H9 (cell line): ENCODE results near the gene NCBP3. TPM values are rescaled to one million over a fixed set of nuclear protein-coding genes. Genes with fewer than 3 reads are reported as not detected.

Source experiments
- DNase-seq: peaks from one replicate; pipeline ENCODE4 v3.0.0-alpha.2; 2017
- H2AFZ ChIP-seq: one replicate; pipeline ENCODE4 v1.6.1; 2013; ENCODE audit warnings: mild to moderate bottlenecking, low read length, control low read depth, moderate library complexity
- H2AK5ac ChIP-seq: 2 replicates; pipeline ENCODE4 v1.6.1; 2013; ENCODE audit warnings: low read length, control low read depth, mixed read lengths; ENCODE audit not compliant: insufficient read length
- H2BK120ac ChIP-seq: one replicate; pipeline ENCODE4 v1.6.1; 2013; ENCODE audit warnings: low read depth, mild to moderate bottlenecking, low read length, control low read depth, inconsistent platforms; ENCODE audit not compliant: poor library complexity, severe bottlenecking
- H2BK12ac ChIP-seq: 2 replicates; pipeline ENCODE4 v1.6.1; 2013; ENCODE audit warnings: low read length, control low read depth, mixed read lengths, low read depth; ENCODE audit not compliant: insufficient read length
- H2BK15ac ChIP-seq: 2 replicates; pipeline ENCODE4 v1.6.1; 2013; ENCODE audit warnings: low read depth, low read length, control low read depth
- H2BK20ac ChIP-seq: one replicate; pipeline ENCODE4 v1.6.1; 2013; ENCODE audit warnings: low read depth, mild to moderate bottlenecking, low read length, control low read depth, inconsistent platforms; ENCODE audit not compliant: poor library complexity, severe bottlenecking
- H2BK5ac ChIP-seq: 2 replicates; pipeline ENCODE4 v1.6.1; 2013; ENCODE audit warnings: low read length, control low read depth, mixed read lengths; ENCODE audit not compliant: insufficient read length
- H3K14ac ChIP-seq: 2 replicates; pipeline ENCODE4 v1.6.1; 2013; ENCODE audit warnings: low read length, control low read depth; ENCODE audit not compliant: insufficient read depth
- H3K18ac ChIP-seq: 2 replicates; pipeline ENCODE4 v1.6.1; 2013; ENCODE audit warnings: low read depth, mild to moderate bottlenecking, mixed read lengths, low read length, control low read depth; ENCODE audit not compliant: insufficient read length
- H3K23ac ChIP-seq: 2 replicates; pipeline ENCODE4 v1.6.1; 2013; ENCODE audit warnings: low read length, control low read depth, mixed read lengths, low read depth; ENCODE audit not compliant: insufficient read length
- H3K23me2 ChIP-seq: 2 replicates; pipeline ENCODE4 v1.6.1; 2013; ENCODE audit warnings: low read depth, mild to moderate bottlenecking, mixed read lengths, low read length, control low read depth; ENCODE audit not compliant: insufficient read length, poor library complexity, severe bottlenecking
- H3K27ac ChIP-seq: 2 replicates; pipeline ENCODE4 v1.5.1; 2013; ENCODE audit warnings: low read length, control low read depth, mixed read lengths, low read depth; ENCODE audit not compliant: insufficient read length
- H3K27me3 ChIP-seq: 2 replicates; pipeline ENCODE4 v1.6.1; 2013; ENCODE audit warnings: low read length, control low read depth, inconsistent platforms; ENCODE audit not compliant: insufficient read depth
- H3K4ac ChIP-seq: 2 replicates; pipeline ENCODE4 v1.6.1; 2013; ENCODE audit warnings: low read depth, mild to moderate bottlenecking, control low read depth, inconsistent platforms, low read length, moderate library complexity
- H3K4me1 ChIP-seq: 2 replicates; pipeline ENCODE4 v1.6.1; 2013; ENCODE audit warnings: low read length, control low read depth, inconsistent platforms; ENCODE audit not compliant: insufficient read depth
- H3K4me2 ChIP-seq: 2 replicates; pipeline ENCODE4 v1.6.1; 2013; ENCODE audit warnings: low read length, control low read depth, mixed read lengths; ENCODE audit not compliant: insufficient read length, insufficient read depth
- H3K56ac ChIP-seq: 2 replicates; pipeline ENCODE4 v1.6.1; 2013; ENCODE audit warnings: low read depth, mild to moderate bottlenecking, mixed read lengths, low read length, control low read depth; ENCODE audit not compliant: insufficient read length
- H3K79me1 ChIP-seq: 2 replicates; pipeline ENCODE4 v1.6.1; 2013; ENCODE audit warnings: low read depth, mild to moderate bottlenecking, moderate library complexity, low read length, control low read depth, inconsistent platforms; ENCODE audit not compliant: insufficient read depth, poor library complexity, severe bottlenecking
- H3K79me2 ChIP-seq: 2 replicates; pipeline ENCODE4 v1.6.1; 2013; ENCODE audit warnings: low read length, control low read depth, inconsistent platforms; ENCODE audit not compliant: insufficient read depth
- H3K9ac ChIP-seq: 2 replicates; pipeline ENCODE4 v1.6.1; 2013; ENCODE audit warnings: low read length, control low read depth, mixed read lengths; ENCODE audit not compliant: insufficient read length; ENCODE audit errors: extremely low read depth
- H3K9me3 ChIP-seq: one replicate; pipeline ENCODE4 v1.6.1; 2013; ENCODE audit warnings: low read depth, low read length, inconsistent platforms; ENCODE audit not compliant: control insufficient read depth
- H3T11ph ChIP-seq: one replicate; pipeline ENCODE4 v1.6.1; 2013; ENCODE audit warnings: mild to moderate bottlenecking, low read length, control low read depth, inconsistent platforms
- H4K20me1 ChIP-seq: one replicate; pipeline ENCODE4 v1.6.1; 2013; ENCODE audit not compliant: control insufficient read depth, insufficient read length, insufficient read depth
- H4K5ac ChIP-seq: 2 replicates; pipeline ENCODE4 v1.6.1; 2013; ENCODE audit warnings: low read depth, mild to moderate bottlenecking, mixed read lengths, low read length, control low read depth; ENCODE audit not compliant: insufficient read length
- H4K8ac ChIP-seq: replicated peaks from 2 replicates; pipeline ENCODE4 v1.6.1; 2013; ENCODE audit warnings: low read length, control low read depth, mixed read lengths, low read depth; ENCODE audit not compliant: insufficient read length
- H4K91ac ChIP-seq: 2 replicates; pipeline ENCODE4 v1.6.1; 2013; ENCODE audit warnings: low read depth, mild to moderate bottlenecking, moderate library complexity, mixed read lengths, low read length, control low read depth; ENCODE audit not compliant: insufficient read length
- H3K27ac Mint-ChIP-seq, 3 experiments: 2 replicates in 2 of 3; 3 replicates in 1 of 3; pipeline ENCODE4 v1.8.0; 2020 to 2021; ENCODE audit warnings: mixed read lengths in 3 of 3, mild to moderate bottlenecking in 1 of 3, moderate library complexity in 1 of 3
- H3K27me3 Mint-ChIP-seq: 2 replicates; pipeline ENCODE4 v1.8.0; 2021; ENCODE audit warnings: low read depth, mild to moderate bottlenecking, moderate library complexity, mixed read lengths
- H3K36me3 Mint-ChIP-seq, 3 experiments: 2 replicates in 2 of 3; 3 replicates in 1 of 3; pipeline ENCODE4 v1.8.0; 2020 to 2021; ENCODE audit warnings: low read depth in 3 of 3, mixed read lengths in 3 of 3; ENCODE audit not compliant: insufficient read depth in 1 of 3
- H3K4me1 Mint-ChIP-seq, 2 experiments: 2 replicates each; pipeline ENCODE4 v1.8.0; 2020; ENCODE audit warnings: mixed read lengths in 2 of 2
- H3K4me3 Mint-ChIP-seq, 2 experiments: 2 replicates in 1 of 2; 3 replicates in 1 of 2; pipeline ENCODE4 v1.8.0; 2020 to 2021; ENCODE audit warnings: mild to moderate bottlenecking in 2 of 2, mixed read lengths in 2 of 2, moderate library complexity in 1 of 2
- H3K9me3 Mint-ChIP-seq, 2 experiments: 2 replicates in 1 of 2; 3 replicates in 1 of 2; pipeline ENCODE4 v1.8.0; 2020; ENCODE audit warnings: mild to moderate bottlenecking in 2 of 2, mixed read lengths in 2 of 2, moderate library complexity in 1 of 2
- CTCF ChIP-seq: fragments of 200-600 bp; sonication (generic); conservative IDR thresholded peaks from 3 replicates; pipeline ENCODE4 v1.8.0; 2021; ENCODE audit warnings: antibody characterized with exemption, mild to moderate bottlenecking
- WGBS: extraction: QIAGEN DNeasy Blood & Tissue Kit; methylation state at CpG from one replicate; pipeline ENCODE4 v1.1.7; 2013; ENCODE audit warnings: missing lambda C conversion rate, low lambda C conversion rate, mixed read lengths; ENCODE audit not compliant: insufficient read length; ENCODE audit errors: extremely low coverage; 5-methylcytosine and 5-hydroxymethylcytosine counted together
- total RNA-seq: library from RNA; stranded (reverse); gene quantifications from 2 replicates; pipeline ENCODE4 v1.2.1, GENCODE V29; 2021

Gene NCBP3
- total RNA-seq, 1 experiment from 2014 or later, result 45.7 TPM

- H3K4me1 ChIP-seq, result peaks cover 2% of the 10 kb centered on the region; the same call in 1 of the 2 replicates
Observed at GRCh38 chr17:3894911-3895343, 48.9 kb upstream of the NCBP3 start.

More at GRCh38 chr17:3894911-3895343, 48.9 kb upstream of the NCBP3 start:
- Histone ChIP-seq H3T11ph (no peak overlapping the region), H2BK120ac (no peak overlapping the region), H2AFZ (no peak overlapping the region), H3K4me2 (no peak overlapping the region), H3K14ac (no peak overlapping the region), H2BK20ac (no peak overlapping the region), H3K56ac (no peak overlapping the region), H2AK5ac (no peak overlapping the region), H3K27me3 (no peaks in the 10 kb centered on the region; the same call in 1 of the 2 replicates), H3K23ac (no peak overlapping the region), H3K9ac (no peak overlapping the region), H3K79me1 (no peaks in the 10 kb centered on the region), H3K23me2 (peaks cover 6% of the 10 kb centered on the region), H2BK5ac (no peak overlapping the region), H2BK15ac (no peak overlapping the region), H4K20me1 (no peaks in the 10 kb centered on the region), H2BK12ac (no peak overlapping the region), H3K9me3 (no peaks in the 10 kb centered on the region), H3K79me2 (no peaks in the 10 kb centered on the region), H4K8ac (no peak overlapping the region), H3K18ac (no peak overlapping the region), H3K4ac (no peak overlapping the region), H4K5ac (no peak overlapping the region), H3K27ac (no peak overlapping the region), H4K91ac (no peak overlapping the region)
- H3K36me3 Mint-ChIP-seq, result no peaks in the 10 kb centered on the region
- H3K9me3 Mint-ChIP-seq, result no peaks in the 10 kb centered on the region
- no CpG with 5 or more reads among the region's 2 CpGs for WGBS
- no peak overlapping the region for H3K4me3 Mint-ChIP-seq
- peaks cover 12% of the 10 kb centered on the region for H3K27me3 Mint-ChIP-seq
- peaks cover 27 to 31% of the 10 kb centered on the region in 2 experiments for H3K4me1 Mint-ChIP-seq
- no peak for TF ChIP-seq CTCF
- no peak overlapping the region for H3K27ac Mint-ChIP-seq
- no peak for DNase-seq
